Activated CD4-positive, alpha-beta T cell treated with anti-CD3 and anti-CD28 coated beads, Interleukin-2, amount 50 U/mL, for 4 hours (primary cell): ENCODE data around the gene TGM2.

Experiments
- DNase-seq, 2 experiments: peaks; one replicate each; pipeline ENCODE4 v3.0.0-alpha.2; 2020

TGM2 gene

GRCh38 chr20:38158701-38159351 is 6.2 kb downstream of the TGM2 start:
- DNase-seq, result no peak

- DNase-seq, result no peak
Observed at GRCh38 chr20:38157635-38158495, 7.2 kb downstream of the TGM2 start.

GRCh38 chr20:38156888-38157634 is 8.0 kb downstream of the TGM2 start:
- no peak for DNase-seq

- no peak for DNase-seq
Observed at GRCh38 chr20:38156280-38156679, 8.8 kb downstream of the TGM2 start.

GRCh38 chr20:38155811-38156210 is 9.3 kb downstream of the TGM2 start:
- no peak for DNase-seq

GRCh38 chr20:38153401-38153800 is 11.7 kb downstream of the TGM2 start:
- no peak for DNase-seq

GRCh38 chr20:38152621-38153221 is 12.3 kb downstream of the TGM2 start:
- no peak for DNase-seq

- DNase-seq, result no peak
Observed at GRCh38 chr20:38152175-38152620, 12.9 kb downstream of the TGM2 start.

GRCh38 chr20:38151455-38151854 is 13.6 kb downstream of the TGM2 start:
- DNase-seq, result no peak

- no peak for DNase-seq
Observed at GRCh38 chr20:38150335-38151170, 14.5 kb downstream of the TGM2 start.

- DNase-seq, result no peak
Observed at GRCh38 chr20:38148328-38149102, 16.6 kb downstream of the TGM2 start.

- DNase-seq, result no peak
Observed at GRCh38 chr20:38147751-38148150, 17.3 kb downstream of the TGM2 start.

- no peak for DNase-seq
Observed at GRCh38 chr20:38147163-38147562, 17.9 kb downstream of the TGM2 start.

- DNase-seq, result no peak
Observed at GRCh38 chr20:38146628-38147027, 18.4 kb downstream of the TGM2 start.

- no peak for DNase-seq
Observed at GRCh38 chr20:38146156-38146555, 18.9 kb downstream of the TGM2 start.

GRCh38 chr20:38145729-38146075 is 19.4 kb downstream of the TGM2 start:
- DNase-seq, result no peak

- DNase-seq, result no peak
Observed at GRCh38 chr20:38144974-38145728, 19.9 kb downstream of the TGM2 start.

GRCh38 chr20:38144598-38144973 is 20.5 kb downstream of the TGM2 start:
- DNase-seq, result no peak

- no peak for DNase-seq
Observed at GRCh38 chr20:38143646-38144554, 21.2 kb downstream of the TGM2 start.

GRCh38 chr20:38143238-38143645 is 21.8 kb downstream of the TGM2 start:
- DNase-seq, result no peak
